ENCODE measurements around the gene TRANK1.

DNA sequence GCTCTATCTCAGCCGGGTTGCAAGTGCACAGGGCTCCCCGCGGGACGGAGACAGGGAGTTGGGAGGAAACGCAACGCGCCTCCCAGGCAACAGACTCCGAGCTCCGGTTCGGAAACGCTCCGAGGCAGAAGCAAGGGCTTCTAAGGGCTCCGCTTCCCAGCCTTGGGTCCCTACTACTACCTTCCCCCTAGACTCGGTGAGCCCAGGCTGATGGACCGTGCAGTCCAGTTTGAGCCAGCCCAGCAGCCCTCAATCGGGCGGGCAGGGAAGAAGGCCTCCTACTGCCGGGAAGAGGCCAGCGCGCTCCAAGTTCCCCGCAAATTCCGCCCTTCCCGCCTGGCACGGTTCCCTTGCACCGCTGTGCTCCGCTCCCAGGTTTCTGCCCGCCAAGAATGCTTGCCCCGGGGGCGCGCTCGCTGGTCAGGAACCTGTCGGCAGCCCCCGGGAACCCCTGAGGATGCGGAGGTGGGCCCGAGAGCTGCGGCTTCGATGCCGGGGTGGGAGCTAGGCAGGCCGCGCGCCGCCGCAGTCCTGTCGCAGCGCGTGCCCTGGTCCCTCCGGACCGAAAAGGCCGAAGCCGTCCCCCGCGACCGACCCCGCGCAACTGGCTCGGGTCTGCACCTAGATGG lies 728 bp downstream of the TRANK1 start:
- no peak for TF ChIP-seq CTCF (tag by site-specific recombination; IDR thresholded peaks at IDR 0.05)
- no peak for TF ChIP-seq ZNF23 (tag by site-specific recombination; IDR thresholded peaks at IDR 0.05; ENCODE audit: borderline replicate concordance)
- no peak for TF ChIP-seq ZNF138 (tag by site-specific recombination; IDR thresholded peaks at IDR 0.05; ENCODE audit: borderline replicate concordance)

All from HEK293 (cell line).